OCI-LY1 (cell line): Measurements from ENCODE around the gene BBC3.

Experiments
- H2AFZ ChIP-seq: fragments of 200-600 bp; sonication (generic), shearing (Covaris generic); 2 replicates; pipeline ENCODE4 v1.6.0; 2014; ENCODE audit warnings: antibody characterized with exemption, mild to moderate bottlenecking, low read length
- H3F3A ChIP-seq: fragments of 200-600 bp; sonication (generic), shearing (Covaris generic); 2 replicates; pipeline ENCODE4 v1.6.0; 2014; ENCODE audit warnings: mild to moderate bottlenecking, antibody characterized with exemption, low read length, moderate library complexity; ENCODE audit not compliant: insufficient read depth
- H3K27ac ChIP-seq: fragments of 200-600 bp; sonication (generic); 2 replicates; pipeline ENCODE4 v1.5.1; 2014; ENCODE audit warnings: low read length, mixed run types, mild to moderate bottlenecking, low read depth; ENCODE audit not compliant: poor library complexity, severe bottlenecking
- H3K27me3 ChIP-seq: fragments of 200-600 bp; sonication (generic); 2 replicates; pipeline ENCODE4 v1.6.0; 2014; ENCODE audit warnings: antibody characterized with exemption, mild to moderate bottlenecking, low read length, moderate library complexity; ENCODE audit not compliant: insufficient read depth
- H3K36me3 ChIP-seq: fragments of 200-600 bp; sonication (generic); 2 replicates; pipeline ENCODE4 v1.6.1; 2014; ENCODE audit warnings: mild to moderate bottlenecking, antibody characterized with exemption, low read length, moderate library complexity, mixed read lengths; ENCODE audit not compliant: insufficient read depth
- H3K4me1 ChIP-seq: fragments of 200-600 bp; sonication (generic); 2 replicates; pipeline ENCODE4 v1.5.1; 2014; ENCODE audit warnings: mild to moderate bottlenecking, low read length, moderate library complexity; ENCODE audit not compliant: insufficient read depth, severe bottlenecking
- H3K4me2 ChIP-seq: fragments of 200-600 bp; sonication (generic), shearing (Covaris generic); 2 replicates; pipeline ENCODE4 v1.6.1; 2014; ENCODE audit warnings: low read length
- H3K4me3 ChIP-seq: fragments of 200-600 bp; sonication (generic); 2 replicates; pipeline ENCODE4 v1.5.1; 2014; ENCODE audit warnings: low read length, low read depth, mild to moderate bottlenecking, mixed read lengths; ENCODE audit not compliant: poor library complexity, severe bottlenecking
- H3K79me2 ChIP-seq: fragments of 200-600 bp; shearing (Covaris generic); 2 replicates; pipeline ENCODE4 v1.6.1; 2016; ENCODE audit warnings: mixed run types, low read length, mixed read lengths; ENCODE audit not compliant: insufficient read depth
- H3K9ac ChIP-seq: fragments of 200-600 bp; sonication (generic), shearing (Covaris generic); 2 replicates; pipeline ENCODE4 v1.6.1; 2014; ENCODE audit warnings: mild to moderate bottlenecking, low read length, mixed read lengths
- H3K9me2 ChIP-seq: fragments of 200-600 bp; sonication (generic), shearing (Covaris generic); 2 replicates; pipeline ENCODE4 v1.6.1; 2014; ENCODE audit warnings: low read depth, mild to moderate bottlenecking, low read length, mixed read lengths
- H3K9me3 ChIP-seq: fragments of 200-600 bp; shearing (Covaris generic); 2 replicates; pipeline ENCODE4 v1.6.1; 2014; ENCODE audit warnings: low read length, mixed read lengths
- H4K20me1 ChIP-seq: fragments of 200-600 bp; sonication (generic), shearing (Covaris generic); 2 replicates; pipeline ENCODE4 v1.6.0; 2016; ENCODE audit warnings: mild to moderate bottlenecking, low read length; ENCODE audit not compliant: insufficient read depth
- CTCF ChIP-seq: fragments of 200-600 bp; sonication (generic), shearing (Covaris generic); IDR thresholded peaks from 2 replicates; pipeline ENCODE4 v1.5.1; 2017; ENCODE audit warnings: mild to moderate bottlenecking, antibody characterized with exemption, low read length, moderate library complexity, mixed read lengths
- EZH2 ChIP-seq: fragments of 200-600 bp; sonication (generic), shearing (Covaris generic); IDR thresholded peaks from 2 replicates; pipeline ENCODE4 v1.8.0; 2017; ENCODE audit warnings: borderline replicate concordance, mixed run types, mild to moderate bottlenecking, antibody characterized with exemption, low read length, moderate library complexity, mixed read lengths

BBC3 gene

GRCh38 chr19:47226426-47227351 lies 4.3 kb downstream of the BBC3 start:
- no peaks in the 10 kb centered on the region for H3K9me2 ChIP-seq
- peaks cover 11% of the 10 kb centered on the region; the same call in 1 of the 2 replicates for H3F3A ChIP-seq
- H4K20me1 ChIP-seq = no peaks in the 10 kb centered on the region
- peak overlapping the region; percentile 81 for H3K4me2 ChIP-seq
- TF ChIP-seq CTCF = no peak
- TF ChIP-seq EZH2 = no peak
- H3K4me1 ChIP-seq = peaks cover 48% of the 10 kb centered on the region
- no peak overlapping the region for H2AFZ ChIP-seq
- peak overlapping the region; percentile 95 for H3K4me3 ChIP-seq
- H3K9me3 ChIP-seq = no peaks in the 10 kb centered on the region
- H3K79me2 ChIP-seq = no peaks in the 10 kb centered on the region
- peak overlapping the region; percentile 90 for H3K27ac ChIP-seq
- H3K36me3 ChIP-seq = no peaks in the 10 kb centered on the region
- peak overlapping the region; percentile 73 for H3K9ac ChIP-seq
- no peaks in the 10 kb centered on the region for H3K27me3 ChIP-seq

DNA sequence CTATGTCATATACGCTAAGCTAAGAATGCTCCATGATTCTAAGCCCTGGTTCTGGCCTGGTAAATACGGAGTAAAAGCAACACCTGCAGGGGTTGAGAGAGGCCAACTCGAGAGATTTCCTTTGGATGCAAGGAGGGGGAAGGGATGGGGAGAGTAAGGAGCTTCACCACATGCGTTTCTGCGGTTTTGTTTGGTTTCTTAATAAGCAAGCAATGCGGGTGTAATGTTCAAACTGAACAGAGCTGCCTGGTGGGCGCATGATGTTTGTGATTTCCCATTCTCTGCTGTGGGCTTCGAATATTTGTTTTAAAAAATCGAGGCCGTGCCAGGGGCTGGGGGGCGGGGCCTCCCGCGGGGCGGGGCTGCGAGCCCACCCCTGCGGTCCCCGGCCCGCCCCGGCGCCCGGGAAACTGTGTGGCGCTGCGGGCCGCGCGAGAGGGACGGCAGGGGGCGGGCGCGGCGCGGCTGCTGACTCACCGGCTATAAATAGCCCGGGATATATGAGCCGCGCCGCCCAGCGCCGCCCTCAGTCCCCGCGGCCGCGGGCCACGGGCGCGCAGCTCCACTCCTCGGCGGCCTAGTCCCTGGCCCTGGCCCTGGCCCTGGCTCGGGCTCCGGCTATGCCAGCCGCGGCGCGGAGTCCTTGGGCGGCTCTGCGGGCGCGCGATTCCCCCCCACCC lies 5.1 kb downstream of the BBC3 start:
- H3K79me2 ChIP-seq = no peaks in the 10 kb centered on the region
- H3K4me2 ChIP-seq = peak overlapping the region; percentile 81
- H3K4me3 ChIP-seq = peak overlapping the region; percentile 95

GRCh38 chr19:47221890-47222289 lies 9.1 kb downstream of the BBC3 start:
- peaks cover 6% of the 10 kb centered on the region; the same call in 1 of the 2 replicates for H3K36me3 ChIP-seq
- no peak overlapping the region for H3K9ac ChIP-seq
- H3K9me2 ChIP-seq = no peaks in the 10 kb centered on the region
- H3K27me3 ChIP-seq = no peaks in the 10 kb centered on the region
- no peak overlapping the region for H2AFZ ChIP-seq
- no peak overlapping the region for H3K4me3 ChIP-seq
- H3K9me3 ChIP-seq = no peaks in the 10 kb centered on the region
- H3K4me1 ChIP-seq = peaks cover 12% of the 10 kb centered on the region
- no peaks in the 10 kb centered on the region for H3F3A ChIP-seq
- H3K27ac ChIP-seq = no peak overlapping the region
- no peaks in the 10 kb centered on the region for H4K20me1 ChIP-seq
- no peaks in the 10 kb centered on the region for H3K79me2 ChIP-seq
- no peak for TF ChIP-seq EZH2
- no peak for TF ChIP-seq CTCF
- no peak overlapping the region for H3K4me2 ChIP-seq

More for the DNA sequence above, 5.1 kb downstream of the BBC3 start:
- Histone ChIP-seq H3K27ac (peak overlapping the region; percentile 90), H3K27me3 (no peaks in the 10 kb centered on the region), H3K4me1 (peaks cover 42% of the 10 kb centered on the region), H3K36me3 (peaks cover 2% of the 10 kb centered on the region; the same call in 1 of the 2 replicates), H3K9me3 (no peaks in the 10 kb centered on the region), H3F3A (peaks cover 11% of the 10 kb centered on the region; the same call in 1 of the 2 replicates), H4K20me1 (no peaks in the 10 kb centered on the region), H3K9ac (peak overlapping the region; percentile 73), H3K9me2 (no peaks in the 10 kb centered on the region), H2AFZ (no peak overlapping the region)
- TF ChIP-seq CTCF (no peak), EZH2 (no peak)
